ENCODE results near the gene PAX7. TPM values are rescaled to one million over a fixed set of nuclear protein-coding genes. Genes with fewer than 3 reads are reported as not detected.

Gene PAX7
- total and polyA plus RNA-seq, 2 experiments from 2014 or later = 0.03 TPM; not detected in 1

GRCh38 chr1:18636596-18637508, 6.2 kb downstream of the PAX7 start:
- no peaks in the 10 kb centered on the region; the same call in 1 of the 2 replicates for H3K36me3 ChIP-seq (ENCODE audit: insufficient read depth)
- H3K9me2 ChIP-seq (ENCODE audit: insufficient read depth) = no peaks in the 10 kb centered on the region
- peaks cover 81% of the 10 kb centered on the region for H3K4me1 Mint-ChIP-seq
- H3K27me3 Mint-ChIP-seq (ENCODE audit: insufficient read depth, low read depth, poor library complexity) = peaks cover 100% of the 10 kb centered on the region
- H3K4me3 Mint-ChIP-seq = peak overlapping the region; percentile 66
- peaks cover 28% of the 10 kb centered on the region for H4K20me1 ChIP-seq (replicated peaks; ENCODE audit: insufficient read depth)
- peak; percentile 12 for ATAC-seq
- TF ChIP-seq ZNF331 (CRISPR knock-in tag; IDR thresholded peaks at IDR 0.05; ENCODE audit: low read depth) (no peak), CTCF (conservative IDR thresholded peaks at IDR 0.05; ENCODE audit: low read depth in 2 of 2) (no peak; a peak in 1 of 4 replicates), EZH2 (IDR thresholded peaks at IDR 0.05; ENCODE audit: low read depth, unreplicated experiment) (peak; percentile 96)
- peaks cover 45% of the 10 kb centered on the region for H3F3A ChIP-seq (replicated peaks; ENCODE audit: low read depth)
- peaks cover 3% of the 10 kb centered on the region for H3K9me3 Mint-ChIP-seq
- peaks cover 65% of the 10 kb centered on the region for H3K4me1 ChIP-seq (ENCODE audit: insufficient read depth)
- peak overlapping the region; percentile 86 for H3K4me2 ChIP-seq
- H3K27me3 ChIP-seq (ENCODE audit: insufficient read depth) = peaks cover 100% of the 10 kb centered on the region
- H3K79me2 ChIP-seq (replicated peaks; ENCODE audit: insufficient read depth) = no peaks in the 10 kb centered on the region
- H3K4me3 ChIP-seq = peak overlapping the region; percentile 51
- H3K27ac Mint-ChIP-seq = no peak overlapping the region
- no peaks in the 10 kb centered on the region; the same call in 2 of the 3 replicates for H3K36me3 Mint-ChIP-seq (ENCODE audit: low read depth)
- peak; percentile 72 for DNase-seq (ENCODE audit: low spot score)
- H3K27ac ChIP-seq (ENCODE audit: low read depth) = no peak overlapping the region
- H2AFZ ChIP-seq = peak overlapping the region; percentile 93

- Mint-ChIP-seq H3K27ac (no peak overlapping the region), H3K4me1 (peaks cover 79% of the 10 kb centered on the region), H3K27me3 (ENCODE audit: insufficient read depth, low read depth, poor library complexity) (peaks cover 99% of the 10 kb centered on the region), H3K9me3 (peaks cover 3% of the 10 kb centered on the region), H3K4me3 (peak overlapping the region; percentile 66), H3K36me3 (ENCODE audit: low read depth) (no peaks in the 10 kb centered on the region; the same call in 2 of the 3 replicates)
- peak; percentile 70 for DNase-seq (ENCODE audit: low spot score)
- no peak overlapping the region for H3K27ac ChIP-seq (ENCODE audit: low read depth)
- peaks cover 63% of the 10 kb centered on the region for H3K4me1 ChIP-seq (ENCODE audit: insufficient read depth)
- TF ChIP-seq EZH2phosphoT487 (IDR thresholded peaks at IDR 0.05; ENCODE audit: unreplicated experiment) (no peak), ETS1 (IDR thresholded peaks at IDR 0.05) (no peak), POLR2AphosphoS5 (IDR thresholded peaks at IDR 0.05; ENCODE audit: low read depth) (peak; percentile 13; the same call in 1 of the 2 replicates), NANOG (IDR thresholded peaks at IDR 0.05; ENCODE audit: borderline replicate concordance) (no peak)
- peaks cover 22% of the 10 kb centered on the region for H4K20me1 ChIP-seq (replicated peaks; ENCODE audit: insufficient read depth)
- H3K36me3 ChIP-seq (ENCODE audit: insufficient read depth) = no peaks in the 10 kb centered on the region; the same call in 1 of the 2 replicates
- H3K4me3 ChIP-seq = peak overlapping the region; percentile 51
- peak; percentile 19 for ATAC-seq
- H3K79me2 ChIP-seq (replicated peaks; ENCODE audit: insufficient read depth) = no peaks in the 10 kb centered on the region
- H3K27me3 ChIP-seq (ENCODE audit: insufficient read depth) = peaks cover 100% of the 10 kb centered on the region
- H2AFZ ChIP-seq = no peak overlapping the region
- H3K4me2 ChIP-seq = peak overlapping the region; percentile 86
- H3K9me2 ChIP-seq (ENCODE audit: insufficient read depth) = no peaks in the 10 kb centered on the region
- peaks cover 40% of the 10 kb centered on the region for H3F3A ChIP-seq (replicated peaks; ENCODE audit: low read depth)
Measured at GRCh38 chr1:18637511-18637960, 6.9 kb downstream of the PAX7 start.
